HG03095 (cell line): ENCODE results near the gene MED13.
A peak's percentile ranks its signal among the peaks of the same experiment; 100 is the strongest.
"Not testable (repeated sequence)": the region's sequence is repeated elsewhere in the genome, so short reads cannot be mapped to it uniquely, and the experiment has no call there.

Source experiments
- ATAC-seq: cut with Tn5 transposase; IDR thresholded peaks from one replicate; pipeline ENCODE4 v1.9.1; 2021; ENCODE audit warnings: moderate library complexity; ENCODE audit not compliant: unreplicated experiment

Gene MED13

GRCh38 chr17:61927208-61928100, 137.6 kb downstream of the MED13 start, which contains the start of gene INTS2:
Gene INTS2, minus strand, starts transcription at chr17:61927982. Its CDS starts 1,338 bp downstream, at chr17:61926644.
- ATAC-seq: peak; percentile 63

GRCh38 chr17:61926826-61927207, 138.3 kb downstream of the MED13 start:
- no peak for ATAC-seq

- ATAC-seq: not testable (repeated sequence)
Measured at GRCh38 chr17:61915162-61915561, 149.9 kb downstream of the MED13 start.

GRCh38 chr17:61908292-61909037, 156.6 kb downstream of the MED13 start:
- ATAC-seq: no peak

- ATAC-seq: no peak
Measured at GRCh38 chr17:61907361-61907760, 157.7 kb downstream of the MED13 start.

GRCh38 chr17:61904094-61904710, 160.9 kb downstream of the MED13 start:
- ATAC-seq: peak; percentile 92

- ATAC-seq: no peak
Measured at GRCh38 chr17:61903251-61903650, 161.8 kb downstream of the MED13 start.

GRCh38 chr17:61897548-61898180, 167.4 kb downstream of the MED13 start:
- ATAC-seq: no peak

GRCh38 chr17:61895391-61895790, 169.7 kb downstream of the MED13 start:
- no peak for ATAC-seq

GRCh38 chr17:61894310-61894709, 170.8 kb downstream of the MED13 start:
- ATAC-seq: not testable (repeated sequence)
